GM12873 (cell line): Measurements from ENCODE around the gene VOPP1.

ENCODE experiments used
- CTCF ChIP-seq: IDR thresholded peaks from 2 replicates; pipeline ENCODE4 v1.5.1; 2012; ENCODE audit warnings: low read depth, mild to moderate bottlenecking, moderate library complexity, low read length, control low read depth; ENCODE audit not compliant: insufficient read depth; ENCODE audit errors: missing control alignments

VOPP1 gene

GRCh38 chr7:55521917-55522902 lies 50.1 kb downstream of the VOPP1 start:
- no peak for TF ChIP-seq CTCF

GRCh38 chr7:55521512-55521911 lies 50.8 kb downstream of the VOPP1 start:
- TF ChIP-seq CTCF, result no peak

DNA sequence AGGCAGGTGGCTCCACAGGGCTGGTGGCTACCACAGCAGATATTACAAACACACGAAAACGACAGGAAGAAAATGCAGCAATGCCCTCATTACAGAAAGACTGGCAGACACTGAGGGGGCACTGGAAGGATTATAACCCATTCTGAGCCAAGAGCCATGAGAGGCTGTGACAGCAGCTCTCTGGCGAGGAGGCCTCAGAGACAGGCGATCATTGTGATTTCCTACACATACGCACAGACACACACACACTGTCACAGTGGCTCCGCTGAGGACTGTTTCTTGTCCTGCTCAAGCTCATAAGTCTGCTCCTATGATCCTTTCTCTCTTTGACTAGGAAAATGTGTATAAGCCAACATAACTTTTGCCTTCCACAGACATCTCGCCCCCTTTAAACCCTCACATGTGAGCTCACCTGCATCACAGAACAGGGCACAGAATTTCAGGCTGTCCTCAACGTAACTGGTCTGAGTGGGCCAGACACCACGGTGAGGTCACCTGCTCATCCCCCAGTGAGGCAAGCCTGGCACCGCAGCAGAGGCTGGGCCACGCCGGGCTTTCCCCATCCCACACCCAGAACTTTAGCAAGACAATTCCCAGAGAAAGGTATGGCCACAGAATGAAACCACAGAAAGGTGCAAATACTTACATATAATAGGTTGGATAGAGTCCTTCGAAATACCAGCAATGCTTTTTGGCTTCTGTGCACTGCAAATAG lies 51.7 kb downstream of the VOPP1 start:
- TF ChIP-seq CTCF, result no peak

GRCh38 chr7:55518836-55519235 lies 53.5 kb downstream of the VOPP1 start:
- TF ChIP-seq CTCF, result no peak

- no peak for TF ChIP-seq CTCF
These were observed 54.2 kb downstream of the VOPP1 start for GRCh38 chr7:55517936-55518689.

GRCh38 chr7:55517191-55517633 lies 55.1 kb downstream of the VOPP1 start:
- no peak for TF ChIP-seq CTCF
